Neural cell (in vitro differentiated cells): ENCODE measurements around the gene FGGY. TPM values are rescaled to one million over a fixed set of nuclear protein-coding genes. Genes with fewer than 3 reads are reported as not detected.

Source experiments
- H2AFZ ChIP-seq: fragments of 200-600, 300-800 bp; sonication (generic), shearing (Covaris generic); 2 replicates; pipeline ENCODE4 v1.6.0; 2014; ENCODE audit warnings: low read depth, mild to moderate bottlenecking, antibody characterized with exemption, low read length, moderate library complexity
- H3F3A ChIP-seq: fragments of 200-600 bp; shearing (Covaris generic); 2 replicates; pipeline ENCODE4 v1.6.1; 2016; ENCODE audit warnings: mild to moderate bottlenecking, moderate library complexity, mixed read lengths, antibody characterized with exemption, low read length; ENCODE audit not compliant: insufficient read depth, poor library complexity, severe bottlenecking
- H3K27ac ChIP-seq: fragments of 200-600, 300-800 bp; sonication (generic), shearing (Covaris generic); 2 replicates; pipeline ENCODE4 v1.5.1; 2014; ENCODE audit warnings: mild to moderate bottlenecking, low read length, moderate library complexity
- H3K27me3 ChIP-seq: fragments of 300-800, 200-600 bp; sonication (generic), shearing (Covaris generic); 2 replicates; pipeline ENCODE4 v1.6.0; 2014; ENCODE audit warnings: mild to moderate bottlenecking, low read depth, low read length, moderate library complexity; ENCODE audit not compliant: insufficient read depth
- H3K36me3 ChIP-seq: fragments of 300-800, 200-600 bp; sonication (generic), shearing (Covaris generic); 2 replicates; pipeline ENCODE4 v1.5.1; 2014; ENCODE audit warnings: mild to moderate bottlenecking, antibody characterized with exemption, low read length, moderate library complexity; ENCODE audit not compliant: insufficient read depth
- H3K4me2 ChIP-seq: fragments of 300-800, 200-600 bp; sonication (generic), shearing (Covaris generic); 2 replicates; pipeline ENCODE4 v1.6.0; 2014; ENCODE audit warnings: mild to moderate bottlenecking, low read length
- H3K4me3 ChIP-seq: fragments of 300-800, 200-600 bp; sonication (generic), shearing (Covaris generic); 2 replicates; pipeline ENCODE4 v1.5.1; 2014; ENCODE audit warnings: mild to moderate bottlenecking, low read length, moderate library complexity
- H3K79me2 ChIP-seq: fragments of 200-600 bp; shearing (Covaris generic); replicated peaks from 2 replicates; pipeline ENCODE4 v1.6.0; 2014; ENCODE audit warnings: mild to moderate bottlenecking, low read length, moderate library complexity; ENCODE audit not compliant: insufficient read depth
- H3K9ac ChIP-seq: fragments of 300-800, 200-600 bp; sonication (generic), shearing (Covaris generic); 2 replicates; pipeline ENCODE4 v1.6.1; 2016; ENCODE audit warnings: mild to moderate bottlenecking, low read length, mixed read lengths
- H3K9me2 ChIP-seq: fragments of 200-600 bp; shearing (Covaris generic); 2 replicates; pipeline ENCODE4 v1.6.1; 2016; ENCODE audit warnings: mild to moderate bottlenecking, low read length, mixed read lengths; ENCODE audit not compliant: insufficient read depth
- H3K9me3 ChIP-seq: fragments of 200-600, 300-800 bp; sonication (generic), shearing (Covaris generic); 2 replicates; pipeline ENCODE4 v1.6.1; 2016; ENCODE audit warnings: mild to moderate bottlenecking, mixed run types, low read length, moderate library complexity, mixed read lengths
- H4K20me1 ChIP-seq: fragments of 200-600 bp; shearing (Covaris generic); 2 replicates; pipeline ENCODE4 v1.6.1; 2016; ENCODE audit warnings: mild to moderate bottlenecking, mixed run types; ENCODE audit not compliant: insufficient read depth
- CTCF ChIP-seq: fragments of 450-650 bp; IDR thresholded peaks from 2 replicates; pipeline ENCODE4 v1.5.1; 2014; ENCODE audit warnings: antibody characterized with exemption, mild to moderate bottlenecking, moderate library complexity; ENCODE audit not compliant: poor library complexity, severe bottlenecking
- EP300 ChIP-seq: fragments of 450-650 bp; conservative IDR thresholded peaks from 2 replicates; pipeline ENCODE4 v1.6.1; 2014; ENCODE audit warnings: antibody characterized with exemption, mild to moderate bottlenecking, moderate library complexity; ENCODE audit not compliant: poor library complexity, severe bottlenecking
- EZH2 ChIP-seq: fragments of 200-600, 300-800 bp; shearing (Covaris generic), sonication (generic); IDR thresholded peaks from 2 replicates; pipeline ENCODE4 v1.6.1; 2014; ENCODE audit warnings: antibody characterized with exemption, low read length, borderline replicate concordance, mild to moderate bottlenecking; ENCODE audit not compliant: insufficient read depth, poor library complexity, severe bottlenecking
- MXI1 ChIP-seq: fragments of 450-650 bp; conservative IDR thresholded peaks from 2 replicates; pipeline ENCODE4 v1.6.1; 2014; ENCODE audit warnings: antibody characterized with exemption, mild to moderate bottlenecking; ENCODE audit not compliant: poor library complexity, severe bottlenecking
- POLR2AphosphoS5 ChIP-seq: IDR thresholded peaks from 2 replicates; pipeline ENCODE4 v1.6.1; 2012
- RAD21 ChIP-seq: fragments of 450-650 bp; conservative IDR thresholded peaks from 2 replicates; pipeline ENCODE4 v1.6.1; 2014; ENCODE audit warnings: antibody characterized with exemption, mild to moderate bottlenecking, moderate library complexity
- SMC3 ChIP-seq: fragments of 450-650 bp; conservative IDR thresholded peaks from 2 replicates; pipeline ENCODE4 v1.6.1; 2014; ENCODE audit warnings: antibody characterized with exemption, mild to moderate bottlenecking, moderate library complexity; ENCODE audit not compliant: poor library complexity
- TAF1 ChIP-seq: IDR thresholded peaks from 2 replicates; pipeline ENCODE4 v1.6.1; 2012; ENCODE audit warnings: low read depth
- polyA plus RNA-seq: library from polyadenylated mRNA; depleted of rRNA; stranded (reverse); fragments of >200 nt; gene quantifications from 2 replicates; pipeline ENCODE4 v1.2.3, GENCODE V29; 2014
- TF ChIP-seq, protein P1 (sequence below): IDR thresholded peaks from 2 replicates; pipeline ENCODE4 v1.6.1; 2012; ENCODE audit warnings: borderline replicate concordance

Gene FGGY
- polyA plus RNA-seq, 1 donor from 2014 or later, result 7.4 TPM

GRCh38 chr1:59539961-59540681 is 243.2 kb downstream of the FGGY start:
- Histone ChIP-seq H4K20me1 (no peaks in the 10 kb centered on the region), H2AFZ (no peak overlapping the region), H3K27ac (no peak overlapping the region), H3K79me2 (no peaks in the 10 kb centered on the region), H3K9ac (no peak overlapping the region), H3K36me3 (no peaks in the 10 kb centered on the region), H3K4me3 (no peak overlapping the region), H3K9me3 (no peaks in the 10 kb centered on the region), H3K4me2 (no peak overlapping the region), H3K9me2 (no peaks in the 10 kb centered on the region), H3F3A (no peaks in the 10 kb centered on the region), H3K27me3 (no peaks in the 10 kb centered on the region)
- TF ChIP-seq TAF1 (no peak), SMC3 (no peak), MXI1 (no peak), EZH2 (no peak), RAD21 (no peak), CTCF (no peak), EP300 (no peak), POLR2AphosphoS5 (no peak)
- TF ChIP-seq, protein P1, sequence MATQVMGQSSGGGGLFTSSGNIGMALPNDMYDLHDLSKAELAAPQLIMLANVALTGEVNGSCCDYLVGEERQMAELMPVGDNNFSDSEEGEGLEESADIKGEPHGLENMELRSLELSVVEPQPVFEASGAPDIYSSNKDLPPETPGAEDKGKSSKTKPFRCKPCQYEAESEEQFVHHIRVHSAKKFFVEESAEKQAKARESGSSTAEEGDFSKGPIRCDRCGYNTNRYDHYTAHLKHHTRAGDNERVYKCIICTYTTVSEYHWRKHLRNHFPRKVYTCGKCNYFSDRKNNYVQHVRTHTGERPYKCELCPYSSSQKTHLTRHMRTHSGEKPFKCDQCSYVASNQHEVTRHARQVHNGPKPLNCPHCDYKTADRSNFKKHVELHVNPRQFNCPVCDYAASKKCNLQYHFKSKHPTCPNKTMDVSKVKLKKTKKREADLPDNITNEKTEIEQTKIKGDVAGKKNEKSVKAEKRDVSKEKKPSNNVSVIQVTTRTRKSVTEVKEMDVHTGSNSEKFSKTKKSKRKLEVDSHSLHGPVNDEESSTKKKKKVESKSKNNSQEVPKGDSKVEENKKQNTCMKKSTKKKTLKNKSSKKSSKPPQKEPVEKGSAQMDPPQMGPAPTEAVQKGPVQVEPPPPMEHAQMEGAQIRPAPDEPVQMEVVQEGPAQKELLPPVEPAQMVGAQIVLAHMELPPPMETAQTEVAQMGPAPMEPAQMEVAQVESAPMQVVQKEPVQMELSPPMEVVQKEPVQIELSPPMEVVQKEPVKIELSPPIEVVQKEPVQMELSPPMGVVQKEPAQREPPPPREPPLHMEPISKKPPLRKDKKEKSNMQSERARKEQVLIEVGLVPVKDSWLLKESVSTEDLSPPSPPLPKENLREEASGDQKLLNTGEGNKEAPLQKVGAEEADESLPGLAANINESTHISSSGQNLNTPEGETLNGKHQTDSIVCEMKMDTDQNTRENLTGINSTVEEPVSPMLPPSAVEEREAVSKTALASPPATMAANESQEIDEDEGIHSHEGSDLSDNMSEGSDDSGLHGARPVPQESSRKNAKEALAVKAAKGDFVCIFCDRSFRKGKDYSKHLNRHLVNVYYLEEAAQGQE, result no peak

DNA sequence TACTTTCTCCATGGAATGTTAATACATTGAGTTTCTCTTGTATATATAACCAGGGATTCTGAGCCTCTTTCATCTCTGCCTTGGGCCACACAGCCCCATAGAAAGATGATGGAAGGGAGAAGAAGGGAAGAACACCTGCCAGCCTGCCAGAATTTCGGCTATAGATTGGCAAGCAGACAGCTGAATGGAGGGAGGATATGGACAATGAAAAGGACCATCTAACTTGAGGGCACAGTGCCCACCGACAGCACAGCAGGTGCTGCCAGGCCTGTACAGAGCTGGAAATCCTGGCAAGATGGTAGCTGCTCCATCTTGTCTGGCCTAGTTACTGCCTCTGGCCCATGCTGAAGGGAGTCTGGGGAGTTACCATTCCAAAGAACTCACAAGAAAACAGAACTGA is 244.3 kb downstream of the FGGY start:
- Histone ChIP-seq H3K27me3 (no peaks in the 10 kb centered on the region), H3K9me3 (no peaks in the 10 kb centered on the region), H3K79me2 (no peaks in the 10 kb centered on the region), H3F3A (no peaks in the 10 kb centered on the region), H4K20me1 (no peaks in the 10 kb centered on the region), H3K9me2 (no peaks in the 10 kb centered on the region), H3K36me3 (no peaks in the 10 kb centered on the region), H3K4me3 (no peak overlapping the region), H3K9ac (no peak overlapping the region), H3K4me2 (no peak overlapping the region), H2AFZ (no peak overlapping the region), H3K27ac (no peak overlapping the region)
- TF ChIP-seq MXI1 (no peak), RAD21 (no peak), POLR2AphosphoS5 (no peak), CTCF (no peak), EZH2 (no peak), TAF1 (no peak), SMC3 (no peak), EP300 (no peak)
- TF ChIP-seq, protein P1, result no peak
